Glutamatergic neuron (in vitro differentiated cells): ENCODE data around the gene LYRM9. TPM values are rescaled to one million over a fixed set of nuclear protein-coding genes. Genes with fewer than 3 reads are reported as not detected.

Experiments
- DNase-seq: peaks from one replicate; pipeline ENCODE4 v3.0.0; 2022
- H3K27ac Mint-ChIP-seq: one replicate; pipeline ENCODE4 v1.8.0; 2020; ENCODE audit warnings: mild to moderate bottlenecking, mixed read lengths, inconsistent platforms; ENCODE audit not compliant: unreplicated experiment
- H3K27me3 Mint-ChIP-seq: one replicate; pipeline ENCODE4 v1.8.0; 2020; ENCODE audit warnings: mild to moderate bottlenecking, moderate library complexity, mixed read lengths, inconsistent platforms; ENCODE audit not compliant: unreplicated experiment
- H3K36me3 Mint-ChIP-seq: one replicate; pipeline ENCODE4 v1.8.0; 2020; ENCODE audit warnings: mild to moderate bottlenecking, mixed read lengths, inconsistent platforms; ENCODE audit not compliant: unreplicated experiment
- H3K4me1 Mint-ChIP-seq: one replicate; pipeline ENCODE4 v1.8.0; 2020; ENCODE audit warnings: mild to moderate bottlenecking, low read depth, mixed read lengths, inconsistent platforms; ENCODE audit not compliant: unreplicated experiment
- H3K4me3 Mint-ChIP-seq: one replicate; pipeline ENCODE4 v1.8.0; 2020; ENCODE audit warnings: mild to moderate bottlenecking, mixed read lengths, inconsistent platforms; ENCODE audit not compliant: unreplicated experiment
- H3K9me3 Mint-ChIP-seq: one replicate; pipeline ENCODE4 v1.8.0; 2020; ENCODE audit warnings: mild to moderate bottlenecking, moderate library complexity, mixed read lengths, inconsistent platforms; ENCODE audit not compliant: unreplicated experiment
- total RNA-seq: library from RNA; stranded (reverse); fragmentation: NEBNext Ultra II Directional; extraction: Animal tissue kit (Norgen Biotek cat#: 25700); gene quantifications from one replicate; pipeline ENCODE4 v1.2.1, GENCODE V29; 2021; ENCODE audit not compliant: unreplicated experiment
- TF ChIP-seq, protein P1 (sequence below): fragments of 200-600 bp; sonication (generic); IDR thresholded peaks from one replicate; pipeline ENCODE4 v1.5.0; 2021; ENCODE audit not compliant: partially characterized antibody, unreplicated experiment

Gene LYRM9
- total RNA-seq, 1 donor from 2014 or later, result 10.6 TPM

- Mint-ChIP-seq H3K9me3 (peaks cover 2% of the 10 kb centered on the region), H3K27me3 (peaks cover 4% of the 10 kb centered on the region), H3K4me1 (peaks cover 11% of the 10 kb centered on the region), H3K4me3 (no peak overlapping the region), H3K27ac (no peak overlapping the region), H3K36me3 (no peaks in the 10 kb centered on the region)
- TF ChIP-seq, protein P1, sequence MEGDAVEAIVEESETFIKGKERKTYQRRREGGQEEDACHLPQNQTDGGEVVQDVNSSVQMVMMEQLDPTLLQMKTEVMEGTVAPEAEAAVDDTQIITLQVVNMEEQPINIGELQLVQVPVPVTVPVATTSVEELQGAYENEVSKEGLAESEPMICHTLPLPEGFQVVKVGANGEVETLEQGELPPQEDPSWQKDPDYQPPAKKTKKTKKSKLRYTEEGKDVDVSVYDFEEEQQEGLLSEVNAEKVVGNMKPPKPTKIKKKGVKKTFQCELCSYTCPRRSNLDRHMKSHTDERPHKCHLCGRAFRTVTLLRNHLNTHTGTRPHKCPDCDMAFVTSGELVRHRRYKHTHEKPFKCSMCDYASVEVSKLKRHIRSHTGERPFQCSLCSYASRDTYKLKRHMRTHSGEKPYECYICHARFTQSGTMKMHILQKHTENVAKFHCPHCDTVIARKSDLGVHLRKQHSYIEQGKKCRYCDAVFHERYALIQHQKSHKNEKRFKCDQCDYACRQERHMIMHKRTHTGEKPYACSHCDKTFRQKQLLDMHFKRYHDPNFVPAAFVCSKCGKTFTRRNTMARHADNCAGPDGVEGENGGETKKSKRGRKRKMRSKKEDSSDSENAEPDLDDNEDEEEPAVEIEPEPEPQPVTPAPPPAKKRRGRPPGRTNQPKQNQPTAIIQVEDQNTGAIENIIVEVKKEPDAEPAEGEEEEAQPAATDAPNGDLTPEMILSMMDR, result no peak
- no peak for DNase-seq
These were observed 14.9 kb upstream of the LYRM9 start for GRCh38 chr17:27907976-27908558.

DNA sequence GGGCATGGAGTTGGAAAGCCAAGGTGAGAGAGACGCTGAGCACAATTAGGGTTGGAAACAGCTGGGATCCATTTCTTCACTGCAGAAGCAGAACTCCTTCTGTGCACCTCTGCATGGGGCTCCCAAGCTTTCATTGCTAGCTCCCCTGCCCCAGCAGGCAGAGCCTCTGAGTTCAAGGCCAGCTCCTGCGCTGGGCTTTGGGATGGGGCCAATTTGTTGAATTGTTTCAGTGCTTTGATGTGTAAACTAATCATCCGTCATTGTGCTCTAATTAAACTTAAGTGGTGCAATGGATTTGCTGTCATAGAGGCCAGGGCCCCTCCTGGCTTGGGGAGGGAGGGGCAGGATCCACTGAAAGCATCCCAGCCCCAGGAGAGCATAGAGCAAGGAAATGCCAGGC, 13.5 kb upstream of the LYRM9 start:
- Mint-ChIP-seq H3K27me3 (peaks cover 2% of the 10 kb centered on the region), H3K27ac (no peak overlapping the region), H3K36me3 (no peaks in the 10 kb centered on the region)

DNA sequence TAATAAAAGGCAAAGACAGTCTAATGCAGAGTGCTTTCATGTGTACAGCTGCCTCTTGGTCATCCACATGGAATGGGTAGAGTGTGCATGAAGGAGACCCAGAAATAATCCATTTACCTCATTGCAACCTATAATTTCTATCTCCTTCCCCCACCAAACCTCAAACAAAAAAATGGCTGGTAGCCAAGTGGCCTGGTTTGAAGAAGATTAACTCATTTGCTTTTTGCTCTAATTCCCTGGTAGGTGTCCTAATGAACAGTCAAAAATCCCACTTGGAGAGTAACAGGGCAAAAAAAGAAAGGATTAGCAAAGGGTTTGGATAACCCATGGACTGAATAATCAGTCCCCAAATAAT, 13.0 kb upstream of the LYRM9 start:
- Mint-ChIP-seq H3K4me3 (no peak overlapping the region), H3K27me3 (peaks cover 2% of the 10 kb centered on the region), H3K36me3 (no peaks in the 10 kb centered on the region), H3K9me3 (peaks cover 2% of the 10 kb centered on the region), H3K27ac (no peak overlapping the region), H3K4me1 (peaks cover 11% of the 10 kb centered on the region)
- TF ChIP-seq, protein P1, result no peak
- DNase-seq, result no peak

More for the DNA sequence above, 13.5 kb upstream of the LYRM9 start:
- DNase-seq, result no peak
- H3K4me3 Mint-ChIP-seq, result no peak overlapping the region
- peaks cover 2% of the 10 kb centered on the region for H3K9me3 Mint-ChIP-seq
- H3K4me1 Mint-ChIP-seq, result peaks cover 11% of the 10 kb centered on the region
- TF ChIP-seq, protein P1, result no peak

- Mint-ChIP-seq H3K9me3 (peaks cover 2% of the 10 kb centered on the region), H3K27ac (peak overlapping the region; percentile 81), H3K4me1 (peaks cover 11% of the 10 kb centered on the region), H3K27me3 (peaks cover 2% of the 10 kb centered on the region), H3K4me3 (no peak overlapping the region), H3K36me3 (no peaks in the 10 kb centered on the region)
- no peak for DNase-seq
- TF ChIP-seq, protein P1, result no peak
These were observed 12.5 kb upstream of the LYRM9 start for GRCh38 chr17:27905447-27906225.
